HepG2 (cell line): ENCODE results near the gene TSPAN2. TPM values are rescaled to one million over a fixed set of nuclear protein-coding genes. Genes with fewer than 3 reads are reported as not detected.

Source experiments
- CCDC6 ChIP-seq: sonication (generic); formaldehyde crosslinking; IDR thresholded peaks from 2 replicates; pipeline ENCODE4 v1.8.1; 2022; ENCODE audit warnings: mild to moderate bottlenecking, missing genetic modification reagents, moderate library complexity
- FOXP4 ChIP-seq: sonication (generic); formaldehyde crosslinking; IDR thresholded peaks from 2 replicates; pipeline ENCODE4 v1.4.0; 2020; ENCODE audit warnings: missing genetic modification reagents
- IRF1 ChIP-seq: sonication (generic); formaldehyde crosslinking; IDR thresholded peaks from 2 replicates; pipeline ENCODE4 v1.4.0; 2020; ENCODE audit warnings: low read depth, mild to moderate bottlenecking, missing genetic modification reagents
- MED8 ChIP-seq: sonication (generic); formaldehyde crosslinking; IDR thresholded peaks from 2 replicates; pipeline ENCODE4 v1.8.1; 2023; ENCODE audit warnings: mild to moderate bottlenecking, missing genetic modification reagents; ENCODE audit not compliant: insufficient replicate concordance
- MTERF4 ChIP-seq: sonication (generic); formaldehyde crosslinking; IDR thresholded peaks from 2 replicates; pipeline ENCODE4 v1.8.0; 2023; ENCODE audit warnings: mild to moderate bottlenecking, missing genetic modification reagents
- NFE2L1 ChIP-seq: sonication (generic); formaldehyde crosslinking; IDR thresholded peaks from 2 replicates; pipeline ENCODE4 v1.4.0; 2020; ENCODE audit warnings: missing genetic modification reagents, mild to moderate bottlenecking, borderline replicate concordance
- NR2F1 ChIP-seq, 2 experiments: fragments of 450-650 bp in 1 of 2; formaldehyde crosslinking in 1 of 2; IDR thresholded peaks; 2 replicates each; pipeline versions ENCODE4 v1.5.0 to v1.6.1; 2016 to 2020; ENCODE audit warnings: mild to moderate bottlenecking in 1 of 2, missing compliant biosample characterization in 1 of 2, missing genetic modification reagents in 1 of 2, moderate library complexity in 1 of 2
- PITX1 ChIP-seq: sonication (generic); formaldehyde crosslinking; IDR thresholded peaks from 2 replicates; pipeline ENCODE4 v1.5.1; 2020; ENCODE audit warnings: mild to moderate bottlenecking, missing genetic modification reagents
- REL ChIP-seq: sonication (generic); formaldehyde crosslinking; conservative IDR thresholded peaks from 2 replicates; pipeline ENCODE4 v1.8.0; 2022; ENCODE audit warnings: mild to moderate bottlenecking, missing genetic modification reagents, moderate library complexity
- SOX5 ChIP-seq: IDR thresholded peaks from 2 replicates; pipeline ENCODE4 v1.6.1; 2016; ENCODE audit warnings: borderline replicate concordance
- ZBTB4 ChIP-seq: sonication (generic); formaldehyde crosslinking; IDR thresholded peaks from 2 replicates; pipeline ENCODE4 v1.4.0; 2020; ENCODE audit warnings: missing genetic modification reagents, mild to moderate bottlenecking, borderline replicate concordance
- ZFP36 ChIP-seq: fragments of 150-350 bp; IDR thresholded peaks from 2 replicates; pipeline ENCODE4 v1.6.1; 2018; ENCODE audit warnings: borderline replicate concordance, low read length, low read depth; ENCODE audit not compliant: partially characterized antibody
- ZFP36L2 ChIP-seq: sonication (generic); formaldehyde crosslinking; IDR thresholded peaks from 2 replicates; pipeline ENCODE4 v1.4.0; 2020; ENCODE audit warnings: missing genetic modification reagents
- ZKSCAN1 ChIP-seq: fragments of 150-350 bp; IDR thresholded peaks from 2 replicates; pipeline ENCODE4 v1.6.1; 2014; ENCODE audit warnings: low read length
- ZNF431 ChIP-seq: sonication (generic); formaldehyde crosslinking; IDR thresholded peaks from 2 replicates; pipeline ENCODE4 v1.9.0; 2022; ENCODE audit warnings: missing genetic modification reagents, low read depth, mild to moderate bottlenecking, borderline replicate concordance
- ZNF546 ChIP-seq: sonication (generic); formaldehyde crosslinking; conservative IDR thresholded peaks from 2 replicates; pipeline ENCODE4 v1.8.1; 2023; ENCODE audit warnings: mild to moderate bottlenecking, missing genetic modification reagents
- ZNF644 ChIP-seq: IDR thresholded peaks from 2 replicates; pipeline ENCODE4 v1.6.1; 2016; ENCODE audit warnings: low read depth
- polyA plus RNA-seq, 8 experiments: library from polyadenylated mRNA; depleted of rRNA in 3 of 8; stranded (reverse) in 7 of 8; unstranded in 1 of 8; fragments of >200 nt; fragmentation: Illumina TruSeq in 4 of 8; extraction: Trizol in 4 of 8; gene quantifications; 2 replicates each; pipeline versions ENCODE4 v1.2.1 to v1.2.3, GENCODE V29; 2011 to 2016; ENCODE audit warnings: low read depth in 4 of 8, missing spikeins in 1 of 8, mixed read lengths in 1 of 8; ENCODE audit not compliant: insufficient read depth in 1 of 8
- total RNA-seq, 5 experiments: library from RNA; depleted of rRNA; stranded (reverse); fragments of >200 nt; fragmentation: Illumina TruSeq; extraction: Trizol; gene quantifications; 2 replicates each; pipeline ENCODE4 v1.2.3, GENCODE V29; 2016; ENCODE audit warnings: low read depth in 1 of 5
- TF ChIP-seq, protein P1 (sequence below): sonication (generic); IDR thresholded peaks from 2 replicates; pipeline ENCODE4 v1.6.1; 2016; ENCODE audit warnings: low read depth, borderline replicate concordance
- TF ChIP-seq, protein P2 (sequence below): sonication (generic); formaldehyde crosslinking; IDR thresholded peaks from 2 replicates; pipeline ENCODE4 v1.4.0; 2020; ENCODE audit warnings: missing genetic modification reagents

TSPAN2 gene
- total and polyA plus RNA-seq, 2 of the 13 experiments (the other 11 are each of a cell fraction or from before 2014, with no cell fraction given), result not detected

GRCh38 chr1:115036814-115037507 is 52.3 kb downstream of the TSPAN2 start (continued):
- peak; percentile 63; the same call in 1 of the 2 replicates for TF ChIP-seq ZKSCAN1
- TF ChIP-seq ZFP36, result no peak
- TF ChIP-seq MED8 (CRISPR knock-in tag), result no peak
- TF ChIP-seq IRF1 (CRISPR knock-in tag), result no peak
- TF ChIP-seq NFE2L1 (CRISPR knock-in tag), result no peak
- TF ChIP-seq ZBTB4 (CRISPR knock-in tag), result no peak
- TF ChIP-seq SOX5 (CRISPR knock-in tag), result peak; percentile 41; the same call in 1 of the 2 replicates
- TF ChIP-seq MTERF4, result no peak
- no peak for TF ChIP-seq ZFP36L2 (CRISPR knock-in tag)
- TF ChIP-seq FOXP4, result peak; percentile 60; the same call in 1 of the 2 replicates
- no peak for TF ChIP-seq CCDC6 (CRISPR knock-in tag)
- TF ChIP-seq, protein P1, sequence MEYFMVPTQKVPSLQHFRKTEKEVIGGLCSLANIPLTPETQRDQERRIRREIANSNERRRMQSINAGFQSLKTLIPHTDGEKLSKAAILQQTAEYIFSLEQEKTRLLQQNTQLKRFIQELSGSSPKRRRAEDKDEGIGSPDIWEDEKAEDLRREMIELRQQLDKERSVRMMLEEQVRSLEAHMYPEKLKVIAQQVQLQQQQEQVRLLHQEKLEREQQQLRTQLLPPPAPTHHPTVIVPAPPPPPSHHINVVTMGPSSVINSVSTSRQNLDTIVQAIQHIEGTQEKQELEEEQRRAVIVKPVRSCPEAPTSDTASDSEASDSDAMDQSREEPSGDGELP, result no peak
- TF ChIP-seq, protein P2, sequence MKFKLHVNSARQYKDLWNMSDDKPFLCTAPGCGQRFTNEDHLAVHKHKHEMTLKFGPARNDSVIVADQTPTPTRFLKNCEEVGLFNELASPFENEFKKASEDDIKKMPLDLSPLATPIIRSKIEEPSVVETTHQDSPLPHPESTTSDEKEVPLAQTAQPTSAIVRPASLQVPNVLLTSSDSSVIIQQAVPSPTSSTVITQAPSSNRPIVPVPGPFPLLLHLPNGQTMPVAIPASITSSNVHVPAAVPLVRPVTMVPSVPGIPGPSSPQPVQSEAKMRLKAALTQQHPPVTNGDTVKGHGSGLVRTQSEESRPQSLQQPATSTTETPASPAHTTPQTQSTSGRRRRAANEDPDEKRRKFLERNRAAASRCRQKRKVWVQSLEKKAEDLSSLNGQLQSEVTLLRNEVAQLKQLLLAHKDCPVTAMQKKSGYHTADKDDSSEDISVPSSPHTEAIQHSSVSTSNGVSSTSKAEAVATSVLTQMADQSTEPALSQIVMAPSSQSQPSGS (CRISPR knock-in tag), result no peak
- no peak for TF ChIP-seq NR2F1 (CRISPR knock-in tag; IDR thresholded peaks at IDR 0.05)
- no peak for TF ChIP-seq ZNF431 (CRISPR knock-in tag)
- no peak for TF ChIP-seq REL (CRISPR knock-in tag)
- peak; percentile 57; the same call in 1 of the 2 replicates for TF ChIP-seq PITX1 (CRISPR knock-in tag)
- TF ChIP-seq ZNF546 (CRISPR knock-in tag), result no peak
- TF ChIP-seq ZNF644, result peak; percentile 71; the same call in 1 of the 2 replicates
